H1 (cell line): Measurements from ENCODE around the gene NCOA5. TPM values are rescaled to one million over a fixed set of nuclear protein-coding genes. Genes with fewer than 3 reads are reported as not detected.

Experiments
- CBX8 ChIP-seq: fragments of 300-800, 300-1000 bp; sonication (generic); IDR thresholded peaks from 2 replicates; pipeline ENCODE4 v1.7.1; 2016; ENCODE audit warnings: low read depth, low read length, borderline replicate concordance
- MAFK ChIP-seq: IDR thresholded peaks from 2 replicates; pipeline ENCODE4 v1.6.1; 2012; ENCODE audit warnings: low read depth, mild to moderate bottlenecking, improper control_type of control experiment, low read length
- TAF7 ChIP-seq: optimal IDR thresholded peaks from 2 replicates; pipeline ENCODE3; 2011; ENCODE audit warnings: low read depth, mild to moderate bottlenecking, inconsistent platforms, low read length, moderate library complexity, borderline replicate concordance
- polyA plus RNA-seq, 7 experiments: library from polyadenylated mRNA; depleted of rRNA in 3 of 7; stranded (reverse) in 5 of 7; unstranded in 2 of 7; fragments of >200 nt in 5 of 7; fragments of 200-250 nt in 2 of 7; gene quantifications; 1 replicate in 5 of 7; 2 replicates in 1 of 7; 4 replicates in 1 of 7; pipeline versions ENCODE4 v1.2.1 to v1.2.3, GENCODE V29; 2011 to 2013; ENCODE audit warnings: missing spikeins in 2 of 7, mixed read lengths in 2 of 7
- total RNA-seq: library from RNA; stranded (reverse); fragmentation: NEBNext Ultra II Directional; extraction: Animal tissue kit (Norgen Biotek cat#: 25700); gene quantifications from 2 replicates; pipeline ENCODE4 v1.2.1, GENCODE V29; 2021

NCOA5 gene
- total and polyA plus RNA-seq, 2 of the 8 experiments (the other 6 are each of a cell fraction or from before 2014, with no cell fraction given), result 20.4 to 29.0 TPM

DNA sequence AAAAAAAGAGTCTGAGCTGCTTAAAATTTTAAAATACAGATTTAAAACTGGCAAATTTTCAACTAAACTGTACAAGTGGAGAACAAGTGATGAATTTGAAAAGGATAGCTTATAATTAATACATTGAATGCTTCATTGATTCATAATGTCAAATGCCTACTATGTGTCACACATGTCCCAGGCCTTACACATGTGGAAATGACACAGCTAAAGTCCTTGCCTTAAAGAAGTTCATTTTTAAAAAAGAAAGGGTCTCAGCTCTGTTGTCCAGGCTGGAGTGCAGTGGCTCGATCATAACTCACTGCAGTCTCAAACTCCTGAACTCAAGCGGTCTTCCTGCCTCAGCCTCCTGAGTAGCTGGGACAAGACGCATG lies 5.0 kb downstream of the NCOA5 start (continued):
- TF ChIP-seq MAFK, result no peak
- TF ChIP-seq TAF7, result no peak
- TF ChIP-seq CBX8, result no peak
- TF ChIP-seq, all 59 proteins: peak for 0
